ENCODE results near the gene FUT8.

The FUT8 gene

GRCh38 chr14:65483647-65484046, 71.1 kb downstream of the FUT8 start:
- no peak for TF ChIP-seq CTCF (IDR thresholded peaks at IDR 0.05; ENCODE audit: low read depth, low read length)
- DNase-seq (ENCODE audit: low read depth in 2 of 2): peak in 1 of 2 donors; percentile 34
- H3K4me3 ChIP-seq (replicated peaks in 1 of 2; ENCODE audit: low read depth in 2 of 2, low read length in 2 of 2): no peak overlapping the region

GRCh38 chr14:65485516-65485915, 73.0 kb downstream of the FUT8 start:
- no peak overlapping the region for H3K4me3 ChIP-seq (replicated peaks in 1 of 2; ENCODE audit: low read depth in 2 of 2, low read length in 2 of 2)
- no peak for DNase-seq (ENCODE audit: low read depth in 2 of 2)
- TF ChIP-seq CTCF (IDR thresholded peaks at IDR 0.05; ENCODE audit: low read depth, low read length): no peak

- TF ChIP-seq CTCF (IDR thresholded peaks at IDR 0.05; ENCODE audit: low read depth, low read length): no peak
- no peak for DNase-seq (ENCODE audit: low read depth in 2 of 2)
- H3K4me3 ChIP-seq (replicated peaks in 1 of 2; ENCODE audit: low read depth in 2 of 2, low read length in 2 of 2): no peak overlapping the region
These were observed 74.3 kb downstream of the FUT8 start for GRCh38 chr14:65486863-65487262.

GRCh38 chr14:65487783-65488494, 75.4 kb downstream of the FUT8 start:
- no peak for TF ChIP-seq CTCF (IDR thresholded peaks at IDR 0.05; ENCODE audit: low read depth, low read length)
- no peak for DNase-seq (ENCODE audit: low read depth in 2 of 2)

GRCh38 chr14:65491274-65491673, 78.7 kb downstream of the FUT8 start:
- H3K4me3 ChIP-seq (replicated peaks in 1 of 2; ENCODE audit: low read depth in 2 of 2, low read length in 2 of 2): no peak overlapping the region
- no peak for DNase-seq (ENCODE audit: low read depth in 2 of 2)
- TF ChIP-seq CTCF (IDR thresholded peaks at IDR 0.05; ENCODE audit: low read depth, low read length): no peak

More at GRCh38 chr14:65487783-65488494, 75.4 kb downstream of the FUT8 start:
- no peak overlapping the region for H3K4me3 ChIP-seq (replicated peaks in 1 of 2; ENCODE audit: low read depth in 2 of 2, low read length in 2 of 2)

GRCh38 chr14:65492266-65492665, 79.7 kb downstream of the FUT8 start:
- H3K4me3 ChIP-seq (replicated peaks in 1 of 2; ENCODE audit: low read depth in 2 of 2, low read length in 2 of 2): no peak overlapping the region
- no peak for TF ChIP-seq CTCF (IDR thresholded peaks at IDR 0.05; ENCODE audit: low read depth, low read length)
- no peak for DNase-seq (ENCODE audit: low read depth in 2 of 2)

GRCh38 chr14:65495196-65495595, 82.7 kb downstream of the FUT8 start:
- no peak overlapping the region for H3K4me3 ChIP-seq (replicated peaks in 1 of 2; ENCODE audit: low read depth in 2 of 2, low read length in 2 of 2)
- no peak for TF ChIP-seq CTCF (IDR thresholded peaks at IDR 0.05; ENCODE audit: low read depth, low read length)
- peak; percentile 25 to 41 for DNase-seq (ENCODE audit: low read depth in 2 of 2)

Measured in cardiac fibroblast (primary cell).